HL-60 (cell line): ENCODE measurements around the gene NAV2.

Source experiments
- DNase-seq, 2 experiments: peaks; one replicate each; pipeline ENCODE4 v3.0.0-alpha.2; 2010 to 2020; ENCODE audit warnings: low read depth in 1 of 2, low spot score in 1 of 2
- H3K27ac ChIP-seq: fragments of 250-450 bp; sonication (Bioruptor Pico); replicated peaks from 2 replicates; pipeline ENCODE4 v1.5.1; 2020; ENCODE audit warnings: mild to moderate bottlenecking, moderate library complexity
- H3K27me3 ChIP-seq: fragments of 250-450 bp; sonication (Bioruptor Pico); 2 replicates; pipeline ENCODE4 v1.5.1; 2021; ENCODE audit warnings: mild to moderate bottlenecking, moderate library complexity; ENCODE audit not compliant: insufficient read depth, poor library complexity, severe bottlenecking
- H3K4me3 ChIP-seq: replicated peaks from 2 replicates; pipeline ENCODE4 v1.5.1; 2011; ENCODE audit warnings: mild to moderate bottlenecking, control low read depth, low read length; ENCODE audit not compliant: insufficient read depth
- CTCF ChIP-seq: IDR thresholded peaks from one replicate; pipeline ENCODE4 v1.5.1; 2011; ENCODE audit warnings: low read length, control low read depth, inconsistent platforms; ENCODE audit not compliant: insufficient read depth
- GABPA ChIP-seq: IDR thresholded peaks from 2 replicates; pipeline ENCODE4 v1.6.1; 2012; ENCODE audit warnings: low read depth
- POLR2AphosphoS5 ChIP-seq: IDR thresholded peaks from 2 replicates; pipeline ENCODE4 v1.6.1; 2012; ENCODE audit warnings: low read depth
- REST ChIP-seq: IDR thresholded peaks from 2 replicates; pipeline ENCODE4 v1.6.1; 2012; ENCODE audit warnings: low read depth; ENCODE audit not compliant: insufficient replicate concordance
- SPI1 ChIP-seq: IDR thresholded peaks from 2 replicates; pipeline ENCODE4 v1.6.1; 2012; ENCODE audit warnings: low read depth, mild to moderate bottlenecking, borderline replicate concordance

Gene NAV2

GRCh38 chr11:19737575-19737974 lies 24.9 kb downstream of the NAV2 start:
- H3K4me3 ChIP-seq, result no peak overlapping the region
- H3K27me3 ChIP-seq, result no peaks in the 10 kb centered on the region
- DNase-seq, result no peak
- no peak for TF ChIP-seq GABPA
- no peak for TF ChIP-seq POLR2AphosphoS5
- no peak for TF ChIP-seq CTCF
- TF ChIP-seq SPI1, result no peak
- TF ChIP-seq REST, result no peak
- H3K27ac ChIP-seq, result no peak overlapping the region

GRCh38 chr11:19738124-19738523 lies 25.5 kb downstream of the NAV2 start:
- no peak overlapping the region for H3K27ac ChIP-seq
- no peak for DNase-seq
- H3K27me3 ChIP-seq, result no peaks in the 10 kb centered on the region
- no peak overlapping the region for H3K4me3 ChIP-seq
- no peak for TF ChIP-seq REST
- no peak for TF ChIP-seq GABPA
- TF ChIP-seq CTCF, result no peak
- TF ChIP-seq SPI1, result no peak
- TF ChIP-seq POLR2AphosphoS5, result no peak

- no peak for DNase-seq
- no peaks in the 10 kb centered on the region for H3K27me3 ChIP-seq
- no peak overlapping the region for H3K4me3 ChIP-seq
- no peak overlapping the region for H3K27ac ChIP-seq
- TF ChIP-seq CTCF, result no peak
- no peak for TF ChIP-seq GABPA
- no peak for TF ChIP-seq POLR2AphosphoS5
- TF ChIP-seq SPI1, result no peak
- TF ChIP-seq REST, result no peak
Measured at GRCh38 chr11:19739872-19740271, 27.2 kb downstream of the NAV2 start.
